MM.1S (cell line): ENCODE data around the gene AKAP13.

Source experiments
- DNase-seq: peaks from one replicate; pipeline ENCODE4 v3.0.0-alpha.2; 2015
- H2AFZ ChIP-seq: fragments of 300-600 bp; sonication (generic); 2 replicates; pipeline ENCODE4 v1.6.0; 2016; ENCODE audit warnings: antibody characterized with exemption, low read length
- H3F3A ChIP-seq: fragments of 300-600 bp; sonication (generic); 2 replicates; pipeline ENCODE4 v1.6.1; 2016; ENCODE audit warnings: mild to moderate bottlenecking, antibody characterized with exemption, low read length, moderate library complexity, mixed read lengths; ENCODE audit not compliant: insufficient read depth
- H3K27ac ChIP-seq: fragments of 300-600 bp; sonication (generic); 2 replicates; pipeline ENCODE4 v1.5.1; 2016; ENCODE audit warnings: mild to moderate bottlenecking, low read length
- H3K27me3 ChIP-seq: fragments of 300-600 bp; sonication (generic); replicated peaks from 2 replicates; pipeline ENCODE4 v1.6.0; 2016; ENCODE audit warnings: low read length; ENCODE audit not compliant: insufficient read depth
- H3K36me3 ChIP-seq: fragments of 300-600 bp; sonication (generic); replicated peaks from 2 replicates; pipeline ENCODE4 v1.6.1; 2016; ENCODE audit warnings: mild to moderate bottlenecking, low read length, mixed read lengths; ENCODE audit not compliant: insufficient read depth
- H3K4me1 ChIP-seq: fragments of 300-600 bp; sonication (generic); 2 replicates; pipeline ENCODE4 v1.6.1; 2016; ENCODE audit warnings: low read length, mixed read lengths
- H3K4me2 ChIP-seq: fragments of 300-600 bp; sonication (generic); 2 replicates; pipeline ENCODE4 v1.6.0; 2016; ENCODE audit warnings: low read depth, low read length
- H3K4me3 ChIP-seq: fragments of 300-600 bp; sonication (generic); 2 replicates; pipeline ENCODE4 v1.5.1; 2016; ENCODE audit warnings: low read length, mixed read lengths
- H3K79me2 ChIP-seq: fragments of 300-600 bp; sonication (generic); 2 replicates; pipeline ENCODE4 v1.6.1; 2016; ENCODE audit warnings: mixed run types, low read length, mixed read lengths
- H3K9ac ChIP-seq: fragments of 300-600 bp; sonication (generic); 2 replicates; pipeline ENCODE4 v1.6.1; 2016; ENCODE audit warnings: low read length, mixed read lengths
- H3K9me2 ChIP-seq: fragments of 300-600 bp; sonication (generic); replicated peaks from 2 replicates; pipeline ENCODE4 v1.6.1; 2016; ENCODE audit warnings: mild to moderate bottlenecking, low read length, mixed read lengths; ENCODE audit not compliant: insufficient read depth
- H3K9me3 ChIP-seq: fragments of 300-600 bp; sonication (generic); replicated peaks from 2 replicates; pipeline ENCODE4 v1.6.1; 2016; ENCODE audit warnings: mild to moderate bottlenecking, low read length, mixed read lengths; ENCODE audit not compliant: insufficient read depth
- H4K20me1 ChIP-seq: fragments of 300-600 bp; sonication (generic); 2 replicates; pipeline ENCODE4 v1.6.1; 2016; ENCODE audit warnings: mild to moderate bottlenecking, low read length, moderate library complexity, mixed read lengths; ENCODE audit not compliant: insufficient read depth
- CTCF ChIP-seq: fragments of 300-600 bp; sonication (generic); IDR thresholded peaks from 2 replicates; pipeline ENCODE4 v1.5.1; 2016; ENCODE audit warnings: antibody characterized with exemption, low read length, mixed read lengths
- EZH2 ChIP-seq: fragments of 300-600 bp; sonication (generic); optimal IDR thresholded peaks from 2 replicates; pipeline ENCODE3; 2017; ENCODE audit warnings: low read depth, mild to moderate bottlenecking, antibody characterized with exemption, low read length, mixed read lengths
- EZH2phosphoT487 ChIP-seq: fragments of 300-600 bp; sonication (generic); IDR thresholded peaks from 2 replicates; pipeline ENCODE4 v1.6.1; 2018; ENCODE audit warnings: antibody characterized with exemption, low read length

AKAP13 gene

DNA sequence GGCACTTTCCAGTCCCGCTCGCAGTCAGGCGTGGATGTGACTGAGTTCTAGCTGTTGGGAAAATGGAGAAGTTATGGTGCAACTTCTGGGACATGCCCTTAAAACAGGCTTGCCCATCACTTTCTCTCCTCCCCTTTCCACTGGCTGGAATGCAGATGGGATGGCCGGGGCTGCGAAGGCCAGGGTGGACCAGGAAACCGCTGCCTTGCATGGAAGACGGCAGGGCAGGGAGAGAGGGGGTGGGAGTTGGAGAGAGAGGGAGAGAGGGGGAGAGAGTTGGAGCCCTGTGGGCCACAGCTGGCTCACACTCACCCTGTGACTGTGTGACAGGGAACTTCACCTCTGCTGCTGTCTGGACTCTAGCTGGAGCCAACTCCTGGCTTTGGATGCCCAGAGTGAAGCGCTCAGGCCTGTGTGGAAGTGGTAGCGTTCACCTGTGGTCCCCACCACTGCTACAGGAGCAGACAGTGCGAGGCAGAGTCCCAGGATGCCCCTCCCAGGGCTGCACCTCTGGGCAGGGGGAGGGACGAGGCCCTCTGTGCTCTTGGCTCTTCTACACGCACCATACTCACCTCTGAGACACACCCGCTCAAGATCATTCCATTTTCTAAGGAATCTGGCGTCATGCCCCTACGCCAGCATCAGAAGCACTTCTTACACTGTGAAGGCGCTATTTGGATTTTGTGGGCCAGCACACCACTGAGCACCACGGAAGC is 377.7 kb downstream of the AKAP13 start:
- no peaks in the 10 kb centered on the region for H4K20me1 ChIP-seq
- TF ChIP-seq EZH2phosphoT487 (no peak), EZH2 (no peak), CTCF (no peak)
- H3K9me3 ChIP-seq: no peaks in the 10 kb centered on the region
- H3K4me1 ChIP-seq: no peaks in the 10 kb centered on the region
- no peaks in the 10 kb centered on the region for H3K27me3 ChIP-seq
- no peak overlapping the region for H3K9ac ChIP-seq
- no peak overlapping the region for H3K4me3 ChIP-seq
- no peaks in the 10 kb centered on the region for H3F3A ChIP-seq
- no peak overlapping the region for H3K4me2 ChIP-seq
- DNase-seq: no peak
- H3K36me3 ChIP-seq: no peaks in the 10 kb centered on the region
- no peaks in the 10 kb centered on the region for H3K9me2 ChIP-seq
- no peak overlapping the region for H2AFZ ChIP-seq
- H3K27ac ChIP-seq: no peak overlapping the region
- no peaks in the 10 kb centered on the region for H3K79me2 ChIP-seq

DNA sequence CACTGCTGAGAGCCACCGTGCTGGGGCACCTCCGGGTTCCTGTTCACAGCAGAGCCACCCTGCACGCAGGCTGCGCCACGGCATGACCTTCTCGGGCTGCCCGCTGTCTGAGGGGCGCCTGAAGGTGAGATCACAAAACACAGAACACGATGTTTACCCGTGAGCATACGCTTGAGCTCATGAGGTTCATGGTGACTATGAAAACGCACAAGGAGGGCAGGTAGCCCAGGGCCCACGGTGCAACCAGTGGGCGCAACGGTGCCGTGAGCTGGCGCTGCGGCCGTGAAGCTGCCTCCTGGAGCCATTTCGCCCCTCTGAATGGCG is 378.2 kb downstream of the AKAP13 start:
- no peaks in the 10 kb centered on the region for H3K79me2 ChIP-seq
- no peak overlapping the region for H3K27ac ChIP-seq
- H3K27me3 ChIP-seq: no peaks in the 10 kb centered on the region
- no peak for DNase-seq
- TF ChIP-seq CTCF (no peak), EZH2 (no peak), EZH2phosphoT487 (no peak)
- no peaks in the 10 kb centered on the region for H3F3A ChIP-seq
- no peak overlapping the region for H3K9ac ChIP-seq
- no peaks in the 10 kb centered on the region for H3K9me2 ChIP-seq
- no peaks in the 10 kb centered on the region for H3K9me3 ChIP-seq
- H3K36me3 ChIP-seq: no peaks in the 10 kb centered on the region
- no peaks in the 10 kb centered on the region for H4K20me1 ChIP-seq
- H3K4me1 ChIP-seq: no peaks in the 10 kb centered on the region
- H2AFZ ChIP-seq: no peak overlapping the region
- no peak overlapping the region for H3K4me3 ChIP-seq
- H3K4me2 ChIP-seq: no peak overlapping the region

GRCh38 chr15:85759376-85759775 is 379.0 kb downstream of the AKAP13 start:
- no peak overlapping the region for H3K4me3 ChIP-seq
- no peaks in the 10 kb centered on the region for H3K27me3 ChIP-seq
- no peaks in the 10 kb centered on the region for H4K20me1 ChIP-seq
- no peaks in the 10 kb centered on the region for H3K4me1 ChIP-seq
- no peaks in the 10 kb centered on the region for H3K9me3 ChIP-seq
- no peak overlapping the region for H3K27ac ChIP-seq
- no peak overlapping the region for H3K4me2 ChIP-seq
- no peaks in the 10 kb centered on the region for H3K79me2 ChIP-seq
- no peaks in the 10 kb centered on the region for H3K9me2 ChIP-seq
- H2AFZ ChIP-seq: no peak overlapping the region
- no peak overlapping the region for H3K9ac ChIP-seq
- TF ChIP-seq EZH2: no peak
- no peak for TF ChIP-seq CTCF
- no peak for TF ChIP-seq EZH2phosphoT487
- no peaks in the 10 kb centered on the region for H3K36me3 ChIP-seq
- no peaks in the 10 kb centered on the region for H3F3A ChIP-seq
- no peak for DNase-seq
